ENCODE measurements around the gene GMNN.
"Not testable (repeated sequence)": the region's sequence is repeated elsewhere in the genome, so short reads cannot be mapped to it uniquely, and the experiment has no call there.

GMNN gene

DNA sequence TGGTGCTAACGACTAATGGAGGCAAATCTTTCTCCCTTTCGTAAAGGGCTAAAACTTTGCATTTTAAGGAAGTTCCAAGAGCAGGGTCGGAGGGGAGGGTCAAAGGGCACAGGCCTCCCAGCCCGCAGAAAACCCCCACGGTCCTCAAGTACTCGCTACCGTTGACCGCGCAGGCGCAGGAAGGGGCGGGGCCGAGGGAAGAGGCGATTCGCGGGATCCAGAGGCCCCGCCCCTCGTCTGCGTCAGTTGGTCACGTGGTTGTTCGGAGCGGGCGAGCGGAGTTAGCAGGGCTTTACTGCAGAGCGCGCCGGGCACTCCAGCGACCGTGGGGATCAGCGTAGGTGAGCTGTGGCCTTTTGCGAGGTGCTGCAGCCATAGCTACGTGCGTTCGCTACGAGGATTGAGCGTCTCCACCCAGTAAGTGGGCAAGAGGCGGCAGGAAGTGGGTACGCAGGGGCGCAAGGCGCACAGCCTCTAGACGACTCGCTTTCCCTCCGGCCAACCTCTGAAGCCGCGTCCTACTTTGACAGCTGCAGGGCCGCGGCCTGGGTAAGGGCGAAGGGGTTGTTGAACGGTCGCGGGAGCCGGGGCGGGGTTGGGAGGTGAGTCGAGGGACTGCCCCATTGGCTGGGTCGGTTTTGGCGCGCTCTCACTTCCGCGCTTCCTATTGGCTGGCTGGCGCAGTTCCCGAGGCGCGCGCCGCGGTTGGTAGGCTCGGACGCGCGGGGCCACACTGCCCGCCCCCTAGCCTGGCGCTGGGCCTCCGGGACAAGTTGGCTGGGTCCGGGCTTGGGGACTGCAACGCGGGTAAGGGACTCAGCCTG lies at the start of gene GMNN:
TSS of gene GMNN (plus strand) at position 242 of the 824 bp plus-strand sequence. CDS start 2,310 bp downstream, outside the sequence.
- TF ChIP-seq, protein P1, sequence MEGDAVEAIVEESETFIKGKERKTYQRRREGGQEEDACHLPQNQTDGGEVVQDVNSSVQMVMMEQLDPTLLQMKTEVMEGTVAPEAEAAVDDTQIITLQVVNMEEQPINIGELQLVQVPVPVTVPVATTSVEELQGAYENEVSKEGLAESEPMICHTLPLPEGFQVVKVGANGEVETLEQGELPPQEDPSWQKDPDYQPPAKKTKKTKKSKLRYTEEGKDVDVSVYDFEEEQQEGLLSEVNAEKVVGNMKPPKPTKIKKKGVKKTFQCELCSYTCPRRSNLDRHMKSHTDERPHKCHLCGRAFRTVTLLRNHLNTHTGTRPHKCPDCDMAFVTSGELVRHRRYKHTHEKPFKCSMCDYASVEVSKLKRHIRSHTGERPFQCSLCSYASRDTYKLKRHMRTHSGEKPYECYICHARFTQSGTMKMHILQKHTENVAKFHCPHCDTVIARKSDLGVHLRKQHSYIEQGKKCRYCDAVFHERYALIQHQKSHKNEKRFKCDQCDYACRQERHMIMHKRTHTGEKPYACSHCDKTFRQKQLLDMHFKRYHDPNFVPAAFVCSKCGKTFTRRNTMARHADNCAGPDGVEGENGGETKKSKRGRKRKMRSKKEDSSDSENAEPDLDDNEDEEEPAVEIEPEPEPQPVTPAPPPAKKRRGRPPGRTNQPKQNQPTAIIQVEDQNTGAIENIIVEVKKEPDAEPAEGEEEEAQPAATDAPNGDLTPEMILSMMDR (IDR thresholded peaks at IDR 0.05; ENCODE audit: unreplicated experiment in 3 of 3), result no peak
- peaks cover 4% of the 10 kb centered on the region for H3K36me3 Mint-ChIP-seq (ENCODE audit: low read depth)
- H3K9me3 Mint-ChIP-seq, result no peaks in the 10 kb centered on the region
- H3K27me3 Mint-ChIP-seq (ENCODE audit: low read depth), result no peaks in the 10 kb centered on the region
- peaks cover 20% of the 10 kb centered on the region for H3K4me1 Mint-ChIP-seq
- peak within 1 kb of the TSS; percentile 95 to 99 (median 99) for H3K27ac Mint-ChIP-seq
- peak within 1 kb of the TSS; percentile 100 for H3K4me3 Mint-ChIP-seq

- not testable (repeated sequence) for H3K36me3 Mint-ChIP-seq (ENCODE audit: low read depth); H3K27me3 Mint-ChIP-seq (ENCODE audit: low read depth); H3K4me1 Mint-ChIP-seq; H3K4me3 Mint-ChIP-seq; H3K27ac Mint-ChIP-seq
- peaks cover 22% of the 10 kb centered on the region for H3K9me3 Mint-ChIP-seq
These were observed 44.1 kb upstream of the GMNN start for GRCh38 chr6:24730653-24731052.

DNA sequence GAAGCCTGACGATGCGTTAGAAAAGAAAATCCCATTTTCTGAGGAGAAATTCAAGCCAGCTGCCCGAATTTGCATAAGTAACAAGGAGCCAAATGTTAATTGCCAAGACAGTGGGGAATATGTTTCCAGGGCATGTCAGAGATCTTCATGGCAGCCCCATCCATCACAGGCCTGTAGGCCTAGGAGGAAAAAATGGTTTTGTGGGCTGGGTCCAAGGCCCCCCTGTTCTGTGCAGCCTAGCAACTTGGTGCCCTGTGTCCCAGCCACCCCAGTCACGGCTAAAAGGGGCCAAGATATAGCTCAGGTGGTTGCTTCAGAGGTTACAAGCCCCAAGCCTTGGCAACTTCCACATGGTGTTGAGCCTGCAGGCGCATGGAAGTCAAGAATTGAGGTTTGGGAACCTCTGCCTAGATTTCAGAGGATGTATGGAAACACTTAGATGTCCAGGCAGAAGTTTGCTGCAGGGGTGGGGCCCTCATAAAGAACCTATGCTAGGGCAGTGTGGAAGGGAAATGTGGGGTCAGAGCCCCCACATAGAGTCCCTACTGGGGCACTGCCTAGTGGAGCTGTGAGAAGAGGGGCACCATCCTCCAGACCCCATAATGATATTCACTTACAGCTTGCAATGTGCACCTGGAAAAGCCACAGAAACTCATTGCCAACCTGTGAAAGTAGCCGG lies 43.1 kb upstream of the GMNN start:
- not testable (repeated sequence) for H3K4me1 Mint-ChIP-seq; H3K27ac Mint-ChIP-seq; H3K27me3 Mint-ChIP-seq (ENCODE audit: low read depth); H3K4me3 Mint-ChIP-seq; H3K36me3 Mint-ChIP-seq (ENCODE audit: low read depth)
- peaks cover 22% of the 10 kb centered on the region for H3K9me3 Mint-ChIP-seq

GRCh38 chr6:24734166-24734565 lies 40.6 kb upstream of the GMNN start:
- H3K4me3 Mint-ChIP-seq, result no peak overlapping the region
- no peaks in the 10 kb centered on the region for H3K4me1 Mint-ChIP-seq
- TF ChIP-seq, protein P1 (IDR thresholded peaks at IDR 0.05; ENCODE audit: unreplicated experiment in 3 of 3), result no peak
- no peaks in the 10 kb centered on the region for H3K36me3 Mint-ChIP-seq (ENCODE audit: low read depth)
- peaks cover 4% of the 10 kb centered on the region for H3K27me3 Mint-ChIP-seq (ENCODE audit: low read depth)
- H3K27ac Mint-ChIP-seq, result no peak overlapping the region
- peaks cover 19% of the 10 kb centered on the region for H3K9me3 Mint-ChIP-seq

GRCh38 chr6:24734710-24735109 lies 40.0 kb upstream of the GMNN start:
- H3K27me3 Mint-ChIP-seq (ENCODE audit: low read depth); H3K4me1 Mint-ChIP-seq; H3K4me3 Mint-ChIP-seq; H3K36me3 Mint-ChIP-seq (ENCODE audit: low read depth); H3K27ac Mint-ChIP-seq: not testable (repeated sequence)
- peaks cover 17% of the 10 kb centered on the region for H3K9me3 Mint-ChIP-seq

DNA sequence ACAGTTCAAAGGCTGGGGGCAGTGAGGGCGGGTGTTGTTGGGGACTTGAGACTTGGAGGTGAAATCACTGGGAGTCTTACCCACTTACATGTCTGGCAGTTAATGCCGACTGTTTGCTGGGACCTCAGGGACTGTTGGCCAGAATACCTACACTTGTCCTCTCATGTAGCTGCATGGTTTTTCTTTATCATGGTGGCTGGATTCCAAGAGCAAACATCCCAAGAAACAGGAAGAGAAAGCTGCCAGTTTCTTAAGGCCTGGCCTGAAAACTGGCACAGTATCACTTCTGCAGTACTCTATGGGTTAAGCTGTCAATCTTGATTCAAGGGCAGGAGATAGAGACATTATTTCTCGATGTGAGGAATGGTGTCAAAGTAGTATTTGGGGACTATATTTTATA lies 36.0 kb upstream of the GMNN start:
- peaks cover 7% of the 10 kb centered on the region for H3K27me3 Mint-ChIP-seq (ENCODE audit: low read depth)
- H3K36me3 Mint-ChIP-seq (ENCODE audit: low read depth), result no peaks in the 10 kb centered on the region
- TF ChIP-seq, protein P1 (IDR thresholded peaks at IDR 0.05; ENCODE audit: unreplicated experiment in 3 of 3), result no peak
- no peak overlapping the region for H3K4me3 Mint-ChIP-seq
- H3K4me1 Mint-ChIP-seq, result no peaks in the 10 kb centered on the region
- no peaks in the 10 kb centered on the region for H3K9me3 Mint-ChIP-seq
- H3K27ac Mint-ChIP-seq, result no peak overlapping the region

DNA sequence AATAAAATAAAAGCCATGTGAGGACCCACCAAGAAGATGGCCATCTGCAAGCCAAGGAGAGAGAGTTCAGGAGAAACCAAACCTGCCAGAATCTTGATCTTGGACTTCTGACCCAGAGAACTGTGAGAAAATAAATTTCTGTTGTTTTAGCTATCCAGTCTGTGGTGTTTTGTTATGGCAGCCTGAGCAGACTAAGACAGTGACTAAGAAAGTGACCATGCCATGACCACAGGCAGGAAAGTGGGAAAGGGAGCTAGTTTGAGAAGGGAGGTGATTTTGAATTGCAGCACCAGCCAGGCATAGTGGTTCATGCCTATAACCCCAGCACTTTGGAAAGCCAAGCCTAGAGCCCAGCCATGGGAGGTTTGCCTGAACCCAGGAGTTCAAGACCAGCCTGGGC lies 33.9 kb upstream of the GMNN start:
- H3K9me3 Mint-ChIP-seq, result no peaks in the 10 kb centered on the region

More for the DNA sequence above, 33.9 kb upstream of the GMNN start:
- Mint-ChIP-seq H3K27ac (no peak overlapping the region), H3K4me3 (no peak overlapping the region), H3K4me1 (no peaks in the 10 kb centered on the region), H3K36me3 (ENCODE audit: low read depth) (no peaks in the 10 kb centered on the region), H3K27me3 (ENCODE audit: low read depth) (peaks cover 4% of the 10 kb centered on the region)
- TF ChIP-seq, protein P1 (IDR thresholded peaks at IDR 0.05; ENCODE audit: unreplicated experiment in 3 of 3), result no peak

Data from nephron (organoid).